GM23338 (cell line): Measurements from ENCODE around the gene NFIA. TPM values are rescaled to one million over a fixed set of nuclear protein-coding genes. Genes with fewer than 3 reads are reported as not detected.

Source experiments
- ATAC-seq: fragments of 200-7000 bp; cut with Tn5 transposase; 3 replicates; pipeline ENCODE4 v1.9.1; 2020
- DNase-seq: peaks from one replicate; pipeline ENCODE4 v3.0.0-alpha.2; 2015; ENCODE audit warnings: low spot score
- H2AFZ ChIP-seq: fragments of 200-600 bp; sonication (generic); 2 replicates; pipeline ENCODE4 v1.8.0; 2016; ENCODE audit warnings: antibody characterized with exemption, mild to moderate bottlenecking, moderate library complexity
- H3F3A ChIP-seq: fragments of 200-600 bp; sonication (generic); replicated peaks from 2 replicates; pipeline ENCODE4 v1.8.0; 2017; ENCODE audit warnings: antibody characterized with exemption, mixed run types, low read depth
- H3K27ac ChIP-seq: fragments of 200-600 bp; sonication (generic); 2 replicates; pipeline ENCODE4 v1.6.1; 2016; ENCODE audit warnings: low read depth
- H3K27me3 ChIP-seq: fragments of 200-600 bp; sonication (generic); 2 replicates; pipeline ENCODE4 v1.8.0; 2016; ENCODE audit warnings: mild to moderate bottlenecking, mixed run types, moderate library complexity; ENCODE audit not compliant: insufficient read depth
- H3K36me3 ChIP-seq: fragments of 200-600 bp; sonication (generic); 2 replicates; pipeline ENCODE4 v1.8.0; 2016; ENCODE audit warnings: mild to moderate bottlenecking; ENCODE audit not compliant: insufficient read depth
- H3K4me1 ChIP-seq: fragments of 200-600 bp; sonication (generic); 2 replicates; pipeline ENCODE4 v1.8.0; 2016; ENCODE audit warnings: mild to moderate bottlenecking, moderate library complexity; ENCODE audit not compliant: insufficient read depth
- H3K4me2 ChIP-seq: fragments of 200-600 bp; sonication (generic); 2 replicates; pipeline ENCODE4 v1.7.1; 2017; ENCODE audit warnings: mixed run types
- H3K4me3 ChIP-seq: fragments of 200-600 bp; sonication (generic); 2 replicates; pipeline ENCODE4 v1.6.1; 2016; ENCODE audit warnings: mixed run types
- H3K79me2 ChIP-seq: fragments of 200-600 bp; sonication (generic); replicated peaks from 2 replicates; pipeline ENCODE4 v1.8.0; 2017; ENCODE audit warnings: mild to moderate bottlenecking; ENCODE audit not compliant: insufficient read depth
- H3K9me2 ChIP-seq: fragments of 200-600 bp; sonication (generic); 2 replicates; pipeline ENCODE4 v1.8.0; 2017; ENCODE audit not compliant: insufficient read depth
- H4K20me1 ChIP-seq: fragments of 200-600 bp; sonication (generic); replicated peaks from 2 replicates; pipeline ENCODE4 v1.8.0; 2017; ENCODE audit warnings: mild to moderate bottlenecking; ENCODE audit not compliant: insufficient read depth
- H3K27ac Mint-ChIP-seq: 2 replicates; pipeline ENCODE4 v1.8.0; 2020; ENCODE audit warnings: inconsistent platforms, mild to moderate bottlenecking, moderate library complexity, mixed read lengths
- H3K27me3 Mint-ChIP-seq: 3 replicates; pipeline ENCODE4 v1.8.0; 2022; ENCODE audit warnings: low read depth, mild to moderate bottlenecking, moderate library complexity, mixed read lengths, inconsistent platforms; ENCODE audit not compliant: insufficient read depth, poor library complexity
- H3K36me3 Mint-ChIP-seq: 3 replicates; pipeline ENCODE4 v1.8.0; 2021; ENCODE audit warnings: low read depth, mild to moderate bottlenecking, inconsistent platforms, moderate library complexity, mixed read lengths
- H3K4me1 Mint-ChIP-seq: 3 replicates; pipeline ENCODE4 v1.8.0; 2020; ENCODE audit warnings: mild to moderate bottlenecking, inconsistent platforms, mixed read lengths
- H3K4me3 Mint-ChIP-seq: 3 replicates; pipeline ENCODE4 v1.8.0; 2021; ENCODE audit warnings: moderate library complexity, mild to moderate bottlenecking, inconsistent platforms, mixed read lengths
- H3K9me3 Mint-ChIP-seq: 3 replicates; pipeline ENCODE4 v1.8.0; 2020; ENCODE audit warnings: moderate library complexity, mild to moderate bottlenecking, inconsistent platforms, mixed read lengths
- CREB1 ChIP-seq: fragments of 250-450 bp; sonication (Bioruptor Pico); IDR thresholded peaks from 2 replicates; pipeline ENCODE4 v1.5.0; 2020; ENCODE audit warnings: low read depth, mild to moderate bottlenecking, moderate library complexity
- ETS1 ChIP-seq: IDR thresholded peaks from 2 replicates; pipeline ENCODE4 v1.6.1; 2016; ENCODE audit warnings: antibody characterized with exemption
- EZH2 ChIP-seq: fragments of 200-600 bp; sonication (generic); IDR thresholded peaks from one replicate; pipeline ENCODE4 v1.8.0; 2017; ENCODE audit warnings: antibody characterized with exemption, mild to moderate bottlenecking, low read depth; ENCODE audit not compliant: unreplicated experiment
- EZH2phosphoT487 ChIP-seq: fragments of 200-600 bp; sonication (generic); IDR thresholded peaks from one replicate; pipeline ENCODE4 v1.8.1; 2018; ENCODE audit warnings: antibody characterized with exemption; ENCODE audit not compliant: unreplicated experiment
- JUNB ChIP-seq: IDR thresholded peaks from one replicate; pipeline ENCODE4 v1.6.1; 2016; ENCODE audit warnings: antibody characterized with exemption; ENCODE audit not compliant: unreplicated experiment
- NANOG ChIP-seq: IDR thresholded peaks from 2 replicates; pipeline ENCODE4 v1.6.1; 2016; ENCODE audit warnings: antibody characterized with exemption, borderline replicate concordance
- POLR2AphosphoS5 ChIP-seq: IDR thresholded peaks from 2 replicates; pipeline ENCODE4 v1.6.1; 2016; ENCODE audit warnings: antibody characterized with exemption, low read depth
- STAT1 ChIP-seq: IDR thresholded peaks from one replicate; pipeline ENCODE4 v1.6.1; 2016; ENCODE audit warnings: antibody characterized with exemption; ENCODE audit not compliant: unreplicated experiment
- ZNF114 ChIP-seq: fragments of 250-450 bp; sonication (Bioruptor Pico); IDR thresholded peaks from 2 replicates; pipeline ENCODE4 v1.5.0; 2020; ENCODE audit warnings: mild to moderate bottlenecking, moderate library complexity
- ZNF331 ChIP-seq: fragments of 250-450 bp; sonication (Bioruptor Pico); IDR thresholded peaks from 2 replicates; pipeline ENCODE4 v1.5.0; 2020; ENCODE audit warnings: low read depth, mild to moderate bottlenecking, moderate library complexity
- ZNF462 ChIP-seq: fragments of 250-450 bp; sonication (Bioruptor Pico); IDR thresholded peaks from 2 replicates; pipeline ENCODE4 v1.5.0; 2020; ENCODE audit warnings: mild to moderate bottlenecking, moderate library complexity
- polyA plus RNA-seq: library from polyadenylated mRNA; unstranded; fragments of >200 nt; fragmentation: Nextera tagmentation; extraction: Ambion mirVana; gene quantifications from 2 replicates; pipeline ENCODE4 v1.2.1, GENCODE V29; 2016
- total RNA-seq: library from RNA; depleted of rRNA; stranded (reverse); fragments of >200 nt; shearing (Covaris generic); gene quantifications from 2 replicates; pipeline ENCODE4 v1.2.3, GENCODE V29; 2014

Gene NFIA
- total and polyA plus RNA-seq, 2 experiments from 2014 or later, result 0.97 to 2.3 TPM

GRCh38 chr1:61132645-61133334, 50.4 kb downstream of the NFIA start:
- H3K4me3 Mint-ChIP-seq, result no peak overlapping the region
- H3K27me3 ChIP-seq, result no peaks in the 10 kb centered on the region
- H3K4me1 Mint-ChIP-seq, result peaks cover 4% of the 10 kb centered on the region; the same call in 2 of the 3 replicates
- H3K9me2 ChIP-seq, result no peaks in the 10 kb centered on the region
- ATAC-seq, result no peak
- no peaks in the 10 kb centered on the region for H3K9me3 Mint-ChIP-seq
- no peaks in the 10 kb centered on the region for H3K36me3 Mint-ChIP-seq
- no peaks in the 10 kb centered on the region for H3K4me1 ChIP-seq
- H3K27ac Mint-ChIP-seq, result no peak overlapping the region
- no peaks in the 10 kb centered on the region for H3F3A ChIP-seq
- no peak overlapping the region for H3K27ac ChIP-seq
- H4K20me1 ChIP-seq, result no peaks in the 10 kb centered on the region
- no peak overlapping the region for H2AFZ ChIP-seq
- no peaks in the 10 kb centered on the region for H3K36me3 ChIP-seq
- no peaks in the 10 kb centered on the region for H3K79me2 ChIP-seq
- no peak for DNase-seq
- no peak overlapping the region for H3K4me2 ChIP-seq
- H3K4me3 ChIP-seq, result no peak overlapping the region
- H3K27me3 Mint-ChIP-seq, result peaks cover 2% of the 10 kb centered on the region
- TF ChIP-seq JUNB (no peak), NANOG (no peak), EZH2phosphoT487 (no peak), POLR2AphosphoS5 (no peak), ZNF114 (CRISPR knock-in tag) (no peak), CREB1 (CRISPR knock-in tag) (no peak)

- Histone ChIP-seq H3K4me1 (no peaks in the 10 kb centered on the region), H3F3A (no peaks in the 10 kb centered on the region), H3K4me3 (no peak overlapping the region), H3K36me3 (no peaks in the 10 kb centered on the region), H3K79me2 (no peaks in the 10 kb centered on the region), H3K9me2 (no peaks in the 10 kb centered on the region), H4K20me1 (no peaks in the 10 kb centered on the region), H3K27ac (no peak overlapping the region), H3K4me2 (no peak overlapping the region), H2AFZ (no peak overlapping the region), H3K27me3 (no peaks in the 10 kb centered on the region)
- H3K27ac Mint-ChIP-seq, result no peak overlapping the region
- DNase-seq (no peak), ATAC-seq (no peak)
- H3K4me1 Mint-ChIP-seq, result peaks cover 4% of the 10 kb centered on the region; the same call in 2 of the 3 replicates
- no peaks in the 10 kb centered on the region for H3K9me3 Mint-ChIP-seq
- no peak overlapping the region for H3K4me3 Mint-ChIP-seq
- peaks cover 2% of the 10 kb centered on the region for H3K27me3 Mint-ChIP-seq
- no peaks in the 10 kb centered on the region for H3K36me3 Mint-ChIP-seq
- TF ChIP-seq EZH2 (no peak), EZH2phosphoT487 (no peak), ZNF462 (CRISPR knock-in tag) (no peak), JUNB (no peak), ZNF331 (no peak), NANOG (no peak), CREB1 (CRISPR knock-in tag) (no peak), STAT1 (no peak), ETS1 (no peak)
Measured at GRCh38 chr1:61133335-61134019, 51.1 kb downstream of the NFIA start.
